HEK293 (cell line): ENCODE measurements around the gene NABP1.

ENCODE experiments used
- ZNF10 ChIP-seq: fragments of 450-650 bp; formaldehyde crosslinking; IDR thresholded peaks from 2 replicates; pipeline ENCODE4 v1.5.1; 2017; ENCODE audit warnings: missing biosample characterization, missing genetic modification characterization
- ZNF24 ChIP-seq: fragments of 450-650 bp; formaldehyde crosslinking; IDR thresholded peaks from 2 replicates; pipeline ENCODE4 v1.5.1; 2016; ENCODE audit warnings: missing biosample characterization, missing genetic modification characterization
- ZNF501 ChIP-seq: fragments of 450-650 bp; formaldehyde crosslinking; IDR thresholded peaks from 2 replicates; pipeline ENCODE4 v1.5.1; 2016; ENCODE audit warnings: missing biosample characterization, missing genetic modification characterization
- TF ChIP-seq, protein P1 (sequence below): fragments of 450-650 bp; formaldehyde crosslinking; IDR thresholded peaks from 2 replicates; pipeline ENCODE4 v1.5.1; 2016; ENCODE audit warnings: missing biosample characterization, missing genetic modification characterization, low read depth
- TF ChIP-seq, protein P2 (sequence below): fragments of 450-650 bp; formaldehyde crosslinking; IDR thresholded peaks from 2 replicates; pipeline ENCODE4 v1.5.1; 2016; ENCODE audit warnings: missing biosample characterization, missing genetic modification characterization
- TF ChIP-seq, protein P3 (sequence below): fragments of 450-650 bp; formaldehyde crosslinking; IDR thresholded peaks from 2 replicates; pipeline ENCODE4 v1.5.1; 2017; ENCODE audit warnings: missing biosample characterization, missing genetic modification characterization

DNA sequence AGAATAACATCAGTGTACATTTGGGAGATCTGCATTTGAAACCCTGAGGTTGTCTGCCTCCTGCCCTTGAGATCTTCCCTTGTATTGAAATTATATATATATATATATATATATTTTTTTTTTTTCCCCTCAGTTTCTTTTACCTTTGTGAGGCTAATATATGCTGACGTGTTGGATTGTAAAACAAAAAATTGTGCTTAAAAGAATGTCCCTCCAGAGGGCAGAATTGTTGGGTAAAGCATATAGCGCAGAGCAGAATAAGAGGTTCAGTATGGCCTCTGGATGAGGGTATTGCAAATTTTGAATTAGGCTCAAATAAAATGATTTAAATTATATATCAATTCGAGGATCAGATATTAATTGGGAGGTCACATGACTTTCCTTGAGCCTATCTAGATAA lies 12.4 kb downstream of the NABP1 start:
- TF ChIP-seq, protein P1, sequence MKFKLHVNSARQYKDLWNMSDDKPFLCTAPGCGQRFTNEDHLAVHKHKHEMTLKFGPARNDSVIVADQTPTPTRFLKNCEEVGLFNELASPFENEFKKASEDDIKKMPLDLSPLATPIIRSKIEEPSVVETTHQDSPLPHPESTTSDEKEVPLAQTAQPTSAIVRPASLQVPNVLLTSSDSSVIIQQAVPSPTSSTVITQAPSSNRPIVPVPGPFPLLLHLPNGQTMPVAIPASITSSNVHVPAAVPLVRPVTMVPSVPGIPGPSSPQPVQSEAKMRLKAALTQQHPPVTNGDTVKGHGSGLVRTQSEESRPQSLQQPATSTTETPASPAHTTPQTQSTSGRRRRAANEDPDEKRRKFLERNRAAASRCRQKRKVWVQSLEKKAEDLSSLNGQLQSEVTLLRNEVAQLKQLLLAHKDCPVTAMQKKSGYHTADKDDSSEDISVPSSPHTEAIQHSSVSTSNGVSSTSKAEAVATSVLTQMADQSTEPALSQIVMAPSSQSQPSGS (tag by site-specific recombination) = no peak
- TF ChIP-seq, protein P2, sequence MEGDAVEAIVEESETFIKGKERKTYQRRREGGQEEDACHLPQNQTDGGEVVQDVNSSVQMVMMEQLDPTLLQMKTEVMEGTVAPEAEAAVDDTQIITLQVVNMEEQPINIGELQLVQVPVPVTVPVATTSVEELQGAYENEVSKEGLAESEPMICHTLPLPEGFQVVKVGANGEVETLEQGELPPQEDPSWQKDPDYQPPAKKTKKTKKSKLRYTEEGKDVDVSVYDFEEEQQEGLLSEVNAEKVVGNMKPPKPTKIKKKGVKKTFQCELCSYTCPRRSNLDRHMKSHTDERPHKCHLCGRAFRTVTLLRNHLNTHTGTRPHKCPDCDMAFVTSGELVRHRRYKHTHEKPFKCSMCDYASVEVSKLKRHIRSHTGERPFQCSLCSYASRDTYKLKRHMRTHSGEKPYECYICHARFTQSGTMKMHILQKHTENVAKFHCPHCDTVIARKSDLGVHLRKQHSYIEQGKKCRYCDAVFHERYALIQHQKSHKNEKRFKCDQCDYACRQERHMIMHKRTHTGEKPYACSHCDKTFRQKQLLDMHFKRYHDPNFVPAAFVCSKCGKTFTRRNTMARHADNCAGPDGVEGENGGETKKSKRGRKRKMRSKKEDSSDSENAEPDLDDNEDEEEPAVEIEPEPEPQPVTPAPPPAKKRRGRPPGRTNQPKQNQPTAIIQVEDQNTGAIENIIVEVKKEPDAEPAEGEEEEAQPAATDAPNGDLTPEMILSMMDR = no peak
- TF ChIP-seq, protein P3, sequence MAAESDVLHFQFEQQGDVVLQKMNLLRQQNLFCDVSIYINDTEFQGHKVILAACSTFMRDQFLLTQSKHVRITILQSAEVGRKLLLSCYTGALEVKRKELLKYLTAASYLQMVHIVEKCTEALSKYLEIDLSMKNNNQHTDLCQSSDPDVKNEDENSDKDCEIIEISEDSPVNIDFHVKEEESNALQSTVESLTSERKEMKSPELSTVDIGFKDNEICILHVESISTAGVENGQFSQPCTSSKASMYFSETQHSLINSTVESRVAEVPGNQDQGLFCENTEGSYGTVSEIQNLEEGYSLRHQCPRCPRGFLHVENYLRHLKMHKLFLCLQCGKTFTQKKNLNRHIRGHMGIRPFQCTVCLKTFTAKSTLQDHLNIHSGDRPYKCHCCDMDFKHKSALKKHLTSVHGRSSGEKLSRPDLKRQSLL (tag by site-specific recombination) = no peak
- no peak for TF ChIP-seq ZNF24 (tag by site-specific recombination)
- TF ChIP-seq ZNF10 (tag by site-specific recombination) = no peak
- TF ChIP-seq ZNF501 (tag by site-specific recombination) = no peak
